SK-N-SH (cell line): Measurements from ENCODE around the gene CUL9. TPM values are rescaled to one million over a fixed set of nuclear protein-coding genes. Genes with fewer than 3 reads are reported as not detected.

Source experiments
- CTCF ChIA-PET: fragments of 300-600, 350-600 bp; formaldehyde crosslinking; extraction: SDS; loops from one replicate; lab custom pipeline; 2021; lab: Yijun Ruan, JAX
- POLR2A ChIA-PET: fragments of 350-600 bp; sonication (Branson Sonifier 250); formaldehyde crosslinking; extraction: SDS; loops from one replicate; lab custom pipeline; 2020; ENCODE audit warnings: antibody characterized with exemption, inconsistent platforms; lab: Yijun Ruan, JAX
- DNase-seq: peaks from one replicate; pipeline ENCODE4 v3.0.0; 2012
- H2AFZ ChIP-seq: fragments of 200-600 bp; sonication (generic); 2 replicates; pipeline ENCODE4 v1.8.1; 2016; ENCODE audit warnings: antibody characterized with exemption, mild to moderate bottlenecking, low read depth
- H3F3A ChIP-seq: fragments of 200-600 bp; sonication (generic); replicated peaks from 2 replicates; pipeline ENCODE3; 2016; ENCODE audit warnings: antibody characterized with exemption, mild to moderate bottlenecking; ENCODE audit not compliant: insufficient read depth
- H3K27ac ChIP-seq, 2 experiments: fragments of 200-500 bp in 1 of 2; fragments of 200-600 bp in 1 of 2; sonication (Bioruptor generic) in 1 of 2; sonication (generic), shearing (Covaris generic) in 1 of 2; 2 replicates each; pipeline versions ENCODE4 v1.5.1 to v1.6.1; 2014 to 2016; ENCODE audit warnings: low read depth in 2 of 2, inconsistent platforms in 1 of 2, low read length in 1 of 2, mild to moderate bottlenecking in 1 of 2, mixed read lengths in 1 of 2
- H3K27me3 ChIP-seq: fragments of 200-600 bp; sonication (generic), shearing (Covaris generic); 2 replicates; pipeline ENCODE4 v1.6.1; 2016; ENCODE audit warnings: mixed run types; ENCODE audit not compliant: insufficient read depth
- H3K36me3 ChIP-seq, 2 experiments: fragments of 200-500 bp in 1 of 2; fragments of 200-600 bp in 1 of 2; sonication (Bioruptor generic) in 1 of 2; sonication (generic) in 1 of 2; replicated peaks in 1 of 2; 2 replicates each; pipeline versions ENCODE3 to v1.5.1; 2014 to 2016; ENCODE audit warnings: low read length in 1 of 2, mild to moderate bottlenecking in 1 of 2; ENCODE audit not compliant: insufficient read depth in 2 of 2, control insufficient read depth in 1 of 2
- H3K4me1 ChIP-seq, 2 experiments: fragments of 200-500 bp in 1 of 2; fragments of 200-600 bp in 1 of 2; sonication (Bioruptor generic) in 1 of 2; sonication (generic), shearing (Covaris generic) in 1 of 2; 2 replicates each; pipeline versions ENCODE4 v1.5.1 to v1.6.1; 2014 to 2016; ENCODE audit warnings: low read depth in 1 of 2, low read length in 1 of 2, mixed run types in 1 of 2; ENCODE audit not compliant: insufficient read depth in 2 of 2, control insufficient read depth in 1 of 2
- H3K4me2 ChIP-seq: fragments of 200-600 bp; sonication (generic), shearing (Covaris generic); 2 replicates; pipeline ENCODE4 v1.6.1; 2017; ENCODE audit warnings: mixed run types
- H3K4me3 ChIP-seq, 2 experiments: fragments of 200-500 bp in 1 of 2; fragments of 200-600 bp in 1 of 2; sonication (Bioruptor generic) in 1 of 2; sonication (generic), shearing (Covaris generic) in 1 of 2; 2 replicates each; pipeline versions ENCODE4 v1.5.1 to v1.8.1; 2014 to 2016; ENCODE audit warnings: low read depth in 2 of 2, inconsistent platforms in 1 of 2, low read length in 1 of 2, mild to moderate bottlenecking in 1 of 2, mixed read lengths in 1 of 2, moderate library complexity in 1 of 2
- H3K79me2 ChIP-seq: fragments of 200-600 bp; sonication (generic); 2 replicates; pipeline ENCODE4 v1.8.1; 2017; ENCODE audit warnings: mild to moderate bottlenecking; ENCODE audit not compliant: insufficient read depth
- H3K9ac ChIP-seq: fragments of 200-600 bp; sonication (generic); 2 replicates; pipeline ENCODE4 v1.6.1; 2017; ENCODE audit warnings: mixed run types
- H3K9me2 ChIP-seq: fragments of 200-600 bp; sonication (generic); 2 replicates; pipeline ENCODE4 v1.6.1; 2017; ENCODE audit warnings: mixed run types
- H3K9me3 ChIP-seq: fragments of 200-600 bp; sonication (generic); 2 replicates; pipeline ENCODE4 v1.6.1; 2017; ENCODE audit warnings: mixed run types, mild to moderate bottlenecking, moderate library complexity
- H4K20me1 ChIP-seq: fragments of 200-600 bp; sonication (generic); 2 replicates; pipeline ENCODE4 v1.6.1; 2017; ENCODE audit warnings: mild to moderate bottlenecking, mixed run types; ENCODE audit not compliant: insufficient read depth
- FOSL2 ChIP-seq: IDR thresholded peaks from 2 replicates; pipeline ENCODE4 v1.4.0; 2012; ENCODE audit warnings: low read depth, mild to moderate bottlenecking, moderate library complexity, borderline replicate concordance
- GATA2 ChIP-seq: sonication (generic); formaldehyde crosslinking; IDR thresholded peaks from 2 replicates; pipeline ENCODE4 v1.5.0; 2020; ENCODE audit warnings: mild to moderate bottlenecking, missing genetic modification reagents
- NFIC ChIP-seq: IDR thresholded peaks from 2 replicates; pipeline ENCODE4 v1.4.0; 2012; ENCODE audit warnings: borderline replicate concordance
- POLR2AphosphoS5 ChIP-seq: IDR thresholded peaks from 2 replicates; pipeline ENCODE4 v1.6.1; 2012; ENCODE audit warnings: low read depth, low read length
- RCOR1 ChIP-seq: fragments of 150-350 bp; IDR thresholded peaks from 2 replicates; pipeline ENCODE4 v1.6.1; 2017; ENCODE audit warnings: antibody characterized with exemption, low read length
- REST ChIP-seq: IDR thresholded peaks from 2 replicates; pipeline ENCODE4 v1.6.1; 2012; ENCODE audit warnings: mild to moderate bottlenecking, low read depth, low read length, moderate library complexity
- RFX5 ChIP-seq: IDR thresholded peaks from 2 replicates; pipeline ENCODE4 v1.6.1; 2012; ENCODE audit warnings: mild to moderate bottlenecking, improper control_type of control experiment, low read length
- RXRA ChIP-seq: IDR thresholded peaks from 2 replicates; pipeline ENCODE4 v1.4.0; 2012; ENCODE audit warnings: low read depth, mild to moderate bottlenecking, borderline replicate concordance
- SMC3 ChIP-seq: IDR thresholded peaks from 2 replicates; pipeline ENCODE4 v1.6.1; 2012; ENCODE audit warnings: low read depth, low read length, improper control_type of control experiment
- TAF1 ChIP-seq: IDR thresholded peaks from 2 replicates; pipeline ENCODE4 v1.6.1; 2012; ENCODE audit warnings: low read depth, mild to moderate bottlenecking, low read length, moderate library complexity, borderline replicate concordance
- USF2 ChIP-seq: fragments of 150-350 bp; IDR thresholded peaks from 2 replicates; pipeline ENCODE4 v1.6.1; 2017; ENCODE audit warnings: antibody characterized with exemption, low read length, low read depth, borderline replicate concordance
- YY1 ChIP-seq: IDR thresholded peaks from 2 replicates; pipeline ENCODE4 v1.4.0; 2012; ENCODE audit warnings: low read depth, mild to moderate bottlenecking
- ZBTB33 ChIP-seq: IDR thresholded peaks from 2 replicates; pipeline ENCODE4 v1.4.0; 2012; ENCODE audit warnings: low read depth, borderline replicate concordance
- WGBS: methylation state at CpG from one replicate; pipeline ENCODE4 v1.1.6; 2017; ENCODE audit warnings: low lambda C conversion rate; 5-methylcytosine and 5-hydroxymethylcytosine counted together
- polyA plus RNA-seq, 3 experiments: library from polyadenylated mRNA; depleted of rRNA; stranded (reverse); fragments of >200 nt; gene quantifications; 2 replicates each; pipeline ENCODE4 v1.2.3, GENCODE V29; 2012
- TF ChIP-seq, protein P1 (sequence below): IDR thresholded peaks from 2 replicates; pipeline ENCODE4 v1.4.0; 2012; ENCODE audit warnings: low read depth, borderline replicate concordance

The CUL9 gene
- polyA plus RNA-seq, 1 of the 3 experiments (the other 2 are of a cell fraction) = 37.7 TPM

- no peak overlapping the region for H2AFZ ChIP-seq
- no peaks in the 10 kb centered on the region for H3K9me2 ChIP-seq
- ChIA-PET POLR2A (interaction anchor here (1.1 kb wide), 1 partner anchor 9 kb away, joined by 3 read pairs; no protein-coding TSS in a partner anchor), CTCF (interaction anchor here (1.2 kb wide), 1 partner anchor 18 kb away, joined by 3 read pairs; no protein-coding TSS in a partner anchor)
- H3K9me3 ChIP-seq = no peaks in the 10 kb centered on the region
- H3F3A ChIP-seq = peaks cover 8% of the 10 kb centered on the region
- peaks cover 21 to 67% of the 10 kb centered on the region in 2 experiments for H3K36me3 ChIP-seq
- H3K27me3 ChIP-seq = no peaks in the 10 kb centered on the region
- 99% methylated on average over 4 of the region's 4 CpGs for WGBS
- TF ChIP-seq POLR2AphosphoS5 (no peak), YY1 (no peak), USF2 (no peak), RXRA (no peak), SMC3 (no peak), TAF1 (no peak), FOSL2 (no peak)
- H3K9ac ChIP-seq = no peak overlapping the region
- H4K20me1 ChIP-seq = no peaks in the 10 kb centered on the region
- 0 out of 4 replicates have a peak overlapping the region, but pooled peaks of 1 of the 2 experiments have one; percentile 72 for H3K4me3 ChIP-seq
- peaks cover 28% of the 10 kb centered on the region; the same call in 1 of the 2 replicates for H3K79me2 ChIP-seq
- no peak overlapping the region for H3K27ac ChIP-seq
- DNase-seq = no peak
- H3K4me1 ChIP-seq = peaks cover 4 to 19% of the 10 kb centered on the region in 2 experiments; a peak in 2 of 4 replicates
- peak overlapping the region; percentile 80 for H3K4me2 ChIP-seq
Measured at GRCh38 chr6:43183441-43183840, 1.4 kb downstream of the CUL9 start.

DNA sequence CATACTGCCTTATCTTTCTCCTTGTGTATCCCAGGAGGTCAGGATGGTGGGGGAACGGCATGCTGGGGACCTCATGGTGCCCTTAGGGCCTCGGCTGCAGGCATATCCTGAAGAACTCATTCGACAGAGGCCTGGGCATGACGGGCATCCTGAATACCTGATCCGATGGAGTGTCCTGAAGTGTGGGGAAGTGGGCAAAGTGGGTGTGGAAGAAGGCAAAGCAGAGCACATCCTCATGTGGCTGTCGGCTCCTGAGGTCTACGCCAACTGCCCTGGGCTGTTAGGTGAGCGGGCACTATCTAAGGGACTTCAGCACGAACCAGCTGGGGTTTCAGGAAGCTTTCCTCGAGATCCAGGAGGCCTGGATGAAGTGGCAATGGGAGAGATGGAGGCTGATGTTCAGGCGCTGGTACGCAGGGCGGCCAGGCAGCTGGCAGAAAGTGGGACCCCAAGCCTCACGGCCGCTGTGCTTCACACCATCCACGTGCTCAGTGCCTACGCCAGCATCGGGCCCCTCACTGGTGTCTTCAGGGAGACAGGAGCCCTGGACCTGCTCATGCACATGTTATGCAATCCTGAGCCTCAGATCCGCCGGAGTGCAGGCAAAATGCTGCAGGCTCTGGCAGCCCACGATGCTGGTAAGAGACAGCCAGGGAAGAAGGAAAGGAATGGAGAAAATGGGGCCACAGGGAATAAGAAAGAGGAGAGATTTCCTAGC, 2.4 kb downstream of the CUL9 start:
- peaks cover 8% of the 10 kb centered on the region for H3F3A ChIP-seq
- no peaks in the 10 kb centered on the region for H3K9me3 ChIP-seq
- 88% methylated on average over 17 of the region's 21 CpGs for WGBS
- H3K27me3 ChIP-seq = no peaks in the 10 kb centered on the region
- peaks cover 4 to 19% of the 10 kb centered on the region in 2 experiments; a peak in 2 of 4 replicates for H3K4me1 ChIP-seq
- no peaks in the 10 kb centered on the region for H3K9me2 ChIP-seq
- no peak overlapping the region for H2AFZ ChIP-seq
- peaks cover 18 to 61% of the 10 kb centered on the region in 2 experiments for H3K36me3 ChIP-seq
- POLR2A ChIA-PET = no interaction called here
- peaks cover 32% of the 10 kb centered on the region for H3K79me2 ChIP-seq
- H3K9ac ChIP-seq = no peak overlapping the region
- H3K4me2 ChIP-seq = no peak overlapping the region
- no peak overlapping the region for H3K4me3 ChIP-seq
- no peak for DNase-seq
- TF ChIP-seq ZBTB33 (no peak), GATA2 (CRISPR knock-in tag) (no peak), NFIC (no peak), RCOR1 (no peak), REST (no peak), FOSL2 (no peak), RFX5 (no peak)
- TF ChIP-seq, protein P1, sequence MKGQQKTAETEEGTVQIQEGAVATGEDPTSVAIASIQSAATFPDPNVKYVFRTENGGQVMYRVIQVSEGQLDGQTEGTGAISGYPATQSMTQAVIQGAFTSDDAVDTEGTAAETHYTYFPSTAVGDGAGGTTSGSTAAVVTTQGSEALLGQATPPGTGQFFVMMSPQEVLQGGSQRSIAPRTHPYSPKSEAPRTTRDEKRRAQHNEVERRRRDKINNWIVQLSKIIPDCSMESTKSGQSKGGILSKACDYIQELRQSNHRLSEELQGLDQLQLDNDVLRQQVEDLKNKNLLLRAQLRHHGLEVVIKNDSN = no peak
- CTCF ChIA-PET = no interaction called here
- no peak overlapping the region for H3K27ac ChIP-seq
- H4K20me1 ChIP-seq = no peaks in the 10 kb centered on the region
